ENCODE data around the gene MYO1F.

MYO1F gene

GRCh38 chr19:8611877-8612806, 34.9 kb upstream of the MYO1F start:
- H3K4me3 ChIP-seq (ENCODE audit: low read depth, low read length), result no peak overlapping the region
- no peak overlapping the region for H3K27ac ChIP-seq (ENCODE audit: low read depth, low read length)
- no peak overlapping the region for H2AFZ ChIP-seq (ENCODE audit: low read length, unreplicated experiment)

DNA sequence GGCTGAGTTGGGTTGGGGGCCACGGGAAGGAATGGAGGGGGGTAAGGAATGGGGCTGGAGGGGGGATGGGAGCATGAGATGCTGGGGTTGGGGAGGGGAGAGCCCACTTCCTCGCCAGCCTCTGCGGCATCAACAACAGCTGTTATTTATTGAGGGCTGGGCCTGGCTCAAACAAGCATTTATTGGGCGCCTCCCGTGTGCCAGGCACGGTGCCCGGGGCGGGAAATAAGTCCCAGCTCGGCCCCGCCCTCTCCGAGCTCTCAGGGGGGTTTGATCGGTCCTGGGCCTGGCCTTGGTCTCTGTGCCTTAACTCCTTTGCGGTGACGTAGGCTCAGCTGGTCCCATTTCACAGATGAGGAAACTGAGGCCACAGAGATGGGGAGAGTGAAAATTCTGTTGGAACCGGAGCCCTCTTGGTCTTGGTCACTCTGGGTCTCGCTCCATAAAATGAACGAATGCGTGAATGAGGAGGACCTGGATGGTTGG, 34.2 kb upstream of the MYO1F start:
- no peaks in the 10 kb centered on the region for H3K27me3 ChIP-seq (ENCODE audit: insufficient read depth, low read length)
- H3K27ac ChIP-seq (ENCODE audit: low read depth, low read length), result no peak overlapping the region
- no peak overlapping the region for H3K4me3 ChIP-seq (ENCODE audit: low read depth, low read length)
- peaks cover 15% of the 10 kb centered on the region for H3K4me1 ChIP-seq (ENCODE audit: control insufficient read depth, insufficient read depth, low read length, unreplicated experiment)
- no peaks in the 10 kb centered on the region for H3K79me2 ChIP-seq (ENCODE audit: control insufficient read depth, insufficient read depth, low read length, unreplicated experiment)
- H2AFZ ChIP-seq (ENCODE audit: low read length, unreplicated experiment), result no peak overlapping the region
- H3K36me3 ChIP-seq (ENCODE audit: insufficient read depth, low read length), result no peaks in the 10 kb centered on the region

More at GRCh38 chr19:8611877-8612806, 34.9 kb upstream of the MYO1F start:
- Histone ChIP-seq H3K4me1 (ENCODE audit: control insufficient read depth, insufficient read depth, low read length, unreplicated experiment) (peaks cover 13% of the 10 kb centered on the region), H3K27me3 (ENCODE audit: insufficient read depth, low read length) (no peaks in the 10 kb centered on the region), H3K36me3 (ENCODE audit: insufficient read depth, low read length) (no peaks in the 10 kb centered on the region), H3K79me2 (ENCODE audit: control insufficient read depth, insufficient read depth, low read length, unreplicated experiment) (no peaks in the 10 kb centered on the region)

- H3K4me3 ChIP-seq (ENCODE audit: low read depth, low read length), result peak overlapping the region; percentile 94
- no peaks in the 10 kb centered on the region for H3K36me3 ChIP-seq (ENCODE audit: insufficient read depth, low read length)
- peak overlapping the region; percentile 75 for H2AFZ ChIP-seq (ENCODE audit: low read length, unreplicated experiment)
- H3K79me2 ChIP-seq (ENCODE audit: control insufficient read depth, insufficient read depth, low read length, unreplicated experiment), result no peaks in the 10 kb centered on the region
- H3K27ac ChIP-seq (ENCODE audit: low read depth, low read length), result no peak overlapping the region
- peaks cover 15% of the 10 kb centered on the region for H3K4me1 ChIP-seq (ENCODE audit: control insufficient read depth, insufficient read depth, low read length, unreplicated experiment)
- no peaks in the 10 kb centered on the region for H3K27me3 ChIP-seq (ENCODE audit: insufficient read depth, low read length)
Measured at GRCh38 chr19:8610936-8611300, 33.7 kb upstream of the MYO1F start.

DNA sequence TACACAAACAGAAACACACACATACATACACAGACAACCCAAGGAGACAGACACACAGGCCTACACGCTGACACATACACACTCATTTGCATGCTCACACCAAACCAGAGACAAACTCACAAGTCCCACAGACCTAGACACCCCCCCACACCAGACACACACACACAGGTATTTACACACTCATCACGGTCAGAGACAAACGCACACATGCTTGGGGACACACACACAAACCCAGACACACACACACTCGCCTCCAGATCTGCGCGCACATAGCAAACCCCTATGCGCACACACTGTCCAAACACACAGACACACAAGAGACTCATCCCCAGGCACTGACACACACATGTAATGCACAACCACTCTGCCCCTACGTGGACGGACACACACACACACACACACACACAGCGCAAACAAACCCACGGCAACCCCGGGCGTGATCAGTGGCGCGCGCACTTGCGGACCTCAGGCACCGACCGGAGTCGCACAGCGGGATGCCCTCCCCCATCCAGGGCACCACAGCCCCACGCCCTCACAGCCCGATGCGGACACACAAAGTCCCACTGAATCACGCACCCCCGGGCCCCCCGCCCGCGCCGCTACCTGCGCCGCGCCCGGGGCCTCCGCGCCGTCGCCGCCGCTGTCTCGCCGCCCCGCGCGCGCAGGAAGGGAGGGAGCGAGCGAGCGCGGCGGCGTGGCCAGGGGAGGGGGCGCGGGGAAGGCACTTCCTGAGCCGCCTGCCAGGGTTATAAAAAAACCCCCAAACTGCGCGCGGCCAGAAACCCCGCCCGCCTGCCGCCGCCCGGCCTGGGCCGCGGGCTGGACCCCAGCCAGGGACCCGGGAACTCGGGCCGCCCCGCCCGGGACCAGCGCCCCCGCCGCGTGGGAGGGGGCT, 33.0 kb upstream of the MYO1F start, which contains the start of gene ADAMTS10:
TSS of gene ADAMTS10 (minus strand) at position 675 of the 895 bp plus-strand sequence. CDS start 5,005 bp downstream, outside the sequence.
- peak within 1 kb of the TSS; percentile 75 for H2AFZ ChIP-seq (ENCODE audit: low read length, unreplicated experiment)
- no peaks in the 10 kb centered on the region for H3K36me3 ChIP-seq (ENCODE audit: insufficient read depth, low read length)
- H3K4me3 ChIP-seq (ENCODE audit: low read depth, low read length), result peak within 1 kb of the TSS; percentile 94
- no peak within 1 kb of the TSS for H3K27ac ChIP-seq (ENCODE audit: low read depth, low read length)
- H3K79me2 ChIP-seq (ENCODE audit: control insufficient read depth, insufficient read depth, low read length, unreplicated experiment), result no peaks in the 10 kb centered on the region
- no peaks in the 10 kb centered on the region for H3K27me3 ChIP-seq (ENCODE audit: insufficient read depth, low read length)
- H3K4me1 ChIP-seq (ENCODE audit: control insufficient read depth, insufficient read depth, low read length, unreplicated experiment), result peaks cover 15% of the 10 kb centered on the region

GRCh38 chr19:8609279-8610040, 32.2 kb upstream of the MYO1F start:
- Histone ChIP-seq H3K27ac (ENCODE audit: low read depth, low read length) (peak overlapping the region; percentile 16; the same call in 1 of the 2 replicates), H3K36me3 (ENCODE audit: insufficient read depth, low read length) (peaks cover 5% of the 10 kb centered on the region; the same call in 1 of the 2 replicates), H3K27me3 (ENCODE audit: insufficient read depth, low read length) (no peaks in the 10 kb centered on the region), H3K4me1 (ENCODE audit: control insufficient read depth, insufficient read depth, low read length, unreplicated experiment) (peaks cover 15% of the 10 kb centered on the region), H3K79me2 (ENCODE audit: control insufficient read depth, insufficient read depth, low read length, unreplicated experiment) (no peaks in the 10 kb centered on the region), H2AFZ (ENCODE audit: low read length, unreplicated experiment) (peak overlapping the region; percentile 75), H3K4me3 (ENCODE audit: low read depth, low read length) (peak overlapping the region; percentile 94)

GRCh38 chr19:8608941-8609278, 31.7 kb upstream of the MYO1F start:
- Histone ChIP-seq H3K79me2 (ENCODE audit: control insufficient read depth, insufficient read depth, low read length, unreplicated experiment) (no peaks in the 10 kb centered on the region), H2AFZ (ENCODE audit: low read length, unreplicated experiment) (no peak overlapping the region), H3K27ac (ENCODE audit: low read depth, low read length) (no peak overlapping the region), H3K27me3 (ENCODE audit: insufficient read depth, low read length) (no peaks in the 10 kb centered on the region), H3K4me3 (ENCODE audit: low read depth, low read length) (peak overlapping the region; percentile 94), H3K4me1 (ENCODE audit: control insufficient read depth, insufficient read depth, low read length, unreplicated experiment) (peaks cover 15% of the 10 kb centered on the region), H3K36me3 (ENCODE audit: insufficient read depth, low read length) (peaks cover 5% of the 10 kb centered on the region; the same call in 1 of the 2 replicates)

- no peaks in the 10 kb centered on the region for H3K79me2 ChIP-seq (ENCODE audit: control insufficient read depth, insufficient read depth, low read length, unreplicated experiment)
- H3K4me1 ChIP-seq (ENCODE audit: control insufficient read depth, insufficient read depth, low read length, unreplicated experiment), result peaks cover 15% of the 10 kb centered on the region
- H2AFZ ChIP-seq (ENCODE audit: low read length, unreplicated experiment), result no peak overlapping the region
- no peak overlapping the region for H3K27ac ChIP-seq (ENCODE audit: low read depth, low read length)
- H3K27me3 ChIP-seq (ENCODE audit: insufficient read depth, low read length), result no peaks in the 10 kb centered on the region
- peaks cover 5% of the 10 kb centered on the region; the same call in 1 of the 2 replicates for H3K36me3 ChIP-seq (ENCODE audit: insufficient read depth, low read length)
- no peak overlapping the region for H3K4me3 ChIP-seq (ENCODE audit: low read depth, low read length)
Measured at GRCh38 chr19:8607386-8607785, 30.1 kb upstream of the MYO1F start.

- Histone ChIP-seq H3K36me3 (ENCODE audit: insufficient read depth, low read length) (peaks cover 5% of the 10 kb centered on the region; the same call in 1 of the 2 replicates), H3K4me1 (ENCODE audit: control insufficient read depth, insufficient read depth, low read length, unreplicated experiment) (peaks cover 10% of the 10 kb centered on the region), H3K27me3 (ENCODE audit: insufficient read depth, low read length) (no peaks in the 10 kb centered on the region), H3K27ac (ENCODE audit: low read depth, low read length) (no peak overlapping the region), H3K79me2 (ENCODE audit: control insufficient read depth, insufficient read depth, low read length, unreplicated experiment) (no peaks in the 10 kb centered on the region), H2AFZ (ENCODE audit: low read length, unreplicated experiment) (no peak overlapping the region), H3K4me3 (ENCODE audit: low read depth, low read length) (no peak overlapping the region)
Measured at GRCh38 chr19:8605514-8605913, 28.3 kb upstream of the MYO1F start.

DNA sequence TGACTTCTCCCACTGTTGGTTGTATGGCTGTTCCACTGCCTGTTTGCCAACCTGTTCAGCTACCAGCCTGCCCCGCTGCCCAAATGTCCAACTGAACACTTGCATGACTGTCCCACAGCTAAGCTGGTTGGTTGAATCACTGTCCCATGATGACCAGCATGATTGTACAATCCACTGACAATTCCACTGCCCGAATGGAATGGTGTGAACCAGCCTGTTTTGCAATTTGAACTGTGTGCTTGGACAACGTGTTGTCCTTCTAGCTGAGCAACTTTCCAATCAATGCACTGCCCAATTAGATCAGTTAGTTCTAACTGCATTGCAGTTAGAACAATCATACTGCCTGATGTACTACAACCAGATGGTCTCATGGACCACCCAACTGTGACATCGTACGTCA, 24.6 kb upstream of the MYO1F start:
- H3K36me3 ChIP-seq (ENCODE audit: insufficient read depth, low read length), result peaks cover 5% of the 10 kb centered on the region; the same call in 1 of the 2 replicates
- H3K4me1 ChIP-seq (ENCODE audit: control insufficient read depth, insufficient read depth, low read length, unreplicated experiment), result no peaks in the 10 kb centered on the region
- H2AFZ ChIP-seq (ENCODE audit: low read length, unreplicated experiment), result no peak overlapping the region
- H3K27ac ChIP-seq (ENCODE audit: low read depth, low read length), result no peak overlapping the region
- no peak overlapping the region for H3K4me3 ChIP-seq (ENCODE audit: low read depth, low read length)
- no peaks in the 10 kb centered on the region for H3K27me3 ChIP-seq (ENCODE audit: insufficient read depth, low read length)
- H3K79me2 ChIP-seq (ENCODE audit: control insufficient read depth, insufficient read depth, low read length, unreplicated experiment), result no peaks in the 10 kb centered on the region

GRCh38 chr19:8600816-8601215, 23.6 kb upstream of the MYO1F start:
- Histone ChIP-seq H3K4me3 (ENCODE audit: low read depth, low read length) (no peak overlapping the region), H2AFZ (ENCODE audit: low read length, unreplicated experiment) (no peak overlapping the region)

More at GRCh38 chr19:8600816-8601215, 23.6 kb upstream of the MYO1F start:
- Histone ChIP-seq H3K27ac (ENCODE audit: low read depth, low read length) (no peak overlapping the region), H3K36me3 (ENCODE audit: insufficient read depth, low read length) (peaks cover 5% of the 10 kb centered on the region; the same call in 1 of the 2 replicates), H3K79me2 (ENCODE audit: control insufficient read depth, insufficient read depth, low read length, unreplicated experiment) (no peaks in the 10 kb centered on the region), H3K4me1 (ENCODE audit: control insufficient read depth, insufficient read depth, low read length, unreplicated experiment) (no peaks in the 10 kb centered on the region), H3K27me3 (ENCODE audit: insufficient read depth, low read length) (no peaks in the 10 kb centered on the region)

Measured in ACC112 (cell line).